Liver (tissue), 9 donors: ENCODE data around the gene LAMA5. TPM values are rescaled to one million over a fixed set of nuclear protein-coding genes. Genes with fewer than 3 reads are reported as not detected.

Experiments used
- DNase-seq: peaks from one replicate; pipeline ENCODE4 v3.0.0-alpha.2; 2017; ENCODE audit warnings: low spot score
- H3K27ac ChIP-seq, 2 donors: one replicate each; pipeline ENCODE4 v1.7.0; 2013; ENCODE audit warnings: inconsistent platforms in 2 of 2, low read length in 2 of 2, control low read depth in 1 of 2, low read depth in 1 of 2, mild to moderate bottlenecking in 1 of 2
- H3K27me3 ChIP-seq, 4 donors: one replicate each; pipeline versions ENCODE4 v1.6.1 to v1.7.0; 2013; ENCODE audit warnings: low read length in 3 of 4, inconsistent platforms in 1 of 4, mild to moderate bottlenecking in 1 of 4, moderate library complexity in 1 of 4; ENCODE audit not compliant: control insufficient read depth in 4 of 4, insufficient read depth in 4 of 4
- H3K36me3 ChIP-seq, 4 donors: one replicate each; pipeline versions ENCODE4 v1.6.1 to v1.7.0; 2013; ENCODE audit warnings: low read length in 3 of 4, mild to moderate bottlenecking in 3 of 4, low read depth in 1 of 4, moderate library complexity in 1 of 4; ENCODE audit not compliant: control insufficient read depth in 4 of 4, insufficient read depth in 3 of 4
- H3K4me1 ChIP-seq, 4 donors: one replicate each; pipeline versions ENCODE4 v1.6.1 to v1.7.0; 2013; ENCODE audit warnings: low read length in 3 of 4, mild to moderate bottlenecking in 3 of 4, moderate library complexity in 1 of 4; ENCODE audit not compliant: control insufficient read depth in 4 of 4, insufficient read depth in 4 of 4
- H3K4me3 ChIP-seq, 3 donors: one replicate each; pipeline versions ENCODE4 v1.6.1 to v1.7.0; 2013; ENCODE audit warnings: low read length in 3 of 3, control low read depth in 1 of 3, low read depth in 1 of 3, mild to moderate bottlenecking in 1 of 3
- H3K9ac ChIP-seq, 2 donors: one replicate each; pipeline ENCODE4 v1.7.0; 2013; ENCODE audit warnings: low read length in 2 of 2, mild to moderate bottlenecking in 2 of 2, moderate library complexity in 2 of 2, control low read depth in 1 of 2, low read depth in 1 of 2
- H3K9me3 ChIP-seq, 4 donors: one replicate each; pipeline versions ENCODE4 v1.6.1 to v1.7.0; 2013; ENCODE audit warnings: low read length in 3 of 4; ENCODE audit not compliant: control insufficient read depth in 4 of 4
- ATF3 ChIP-seq: IDR thresholded peaks from 2 replicates; pipeline ENCODE4 v1.6.1; 2016; ENCODE audit warnings: antibody characterized with exemption
- EGR1 ChIP-seq, 2 donors: IDR thresholded peaks; 2 replicates each; pipeline ENCODE4 v1.6.1; 2016 to 2018; ENCODE audit warnings: antibody characterized with exemption in 2 of 2, low read depth in 2 of 2
- FOXA1 ChIP-seq: IDR thresholded peaks from 2 replicates; pipeline ENCODE4 v1.6.1; 2016; ENCODE audit warnings: antibody characterized with exemption
- FOXA2 ChIP-seq: IDR thresholded peaks from 2 replicates; pipeline ENCODE4 v1.6.1; 2016; ENCODE audit warnings: antibody characterized with exemption
- GABPA ChIP-seq, 2 donors: IDR thresholded peaks in 1 of 2; conservative IDR thresholded peaks in 1 of 2; 2 replicates each; pipeline ENCODE4 v1.6.1; 2016; ENCODE audit warnings: antibody characterized with exemption in 2 of 2, mild to moderate bottlenecking in 1 of 2, moderate library complexity in 1 of 2
- HNF4A ChIP-seq, 2 donors: conservative IDR thresholded peaks; 2 replicates each; pipeline ENCODE4 v1.6.1; 2016; ENCODE audit warnings: antibody characterized with exemption in 2 of 2, mild to moderate bottlenecking in 2 of 2
- HNF4G ChIP-seq: IDR thresholded peaks from 2 replicates; pipeline ENCODE4 v1.6.1; 2016; ENCODE audit warnings: antibody characterized with exemption
- JUND ChIP-seq, 2 donors: IDR thresholded peaks; 2 replicates each; pipeline ENCODE4 v1.6.1; 2016; ENCODE audit warnings: antibody characterized with exemption in 2 of 2
- NR2F2 ChIP-seq: IDR thresholded peaks from 2 replicates; pipeline ENCODE4 v1.6.1; 2016; ENCODE audit warnings: antibody characterized with exemption
- RAD21 ChIP-seq, 2 donors: IDR thresholded peaks; 2 replicates each; pipeline ENCODE4 v1.6.1; 2016; ENCODE audit warnings: antibody characterized with exemption in 2 of 2, mild to moderate bottlenecking in 2 of 2
- RXRA ChIP-seq, 2 donors: IDR thresholded peaks; 2 replicates each; pipeline ENCODE4 v1.6.1; 2017 to 2018; ENCODE audit warnings: antibody characterized with exemption in 2 of 2, mild to moderate bottlenecking in 1 of 2
- SP1 ChIP-seq: IDR thresholded peaks from 2 replicates; pipeline ENCODE4 v1.6.1; 2018; ENCODE audit warnings: antibody characterized with exemption, mild to moderate bottlenecking
- TAF1 ChIP-seq: conservative IDR thresholded peaks from 2 replicates; pipeline ENCODE4 v1.6.1; 2016; ENCODE audit warnings: antibody characterized with exemption, mild to moderate bottlenecking
- YY1 ChIP-seq: IDR thresholded peaks from 2 replicates; pipeline ENCODE4 v1.6.1; 2016; ENCODE audit warnings: antibody characterized with exemption, mild to moderate bottlenecking
- WGBS: extraction: QIAGEN DNeasy Blood & Tissue Kit; methylation state at CpG from one replicate; pipeline ENCODE4 v1.1.7; 2013; 5-methylcytosine and 5-hydroxymethylcytosine counted together
- polyA plus RNA-seq, 2 donors: library from polyadenylated mRNA; stranded (reverse) in 1 of 2; unstranded in 1 of 2; fragments of 200-250 nt in 1 of 2; fragments of >200 nt in 1 of 2; fragmentation: Nextera tagmentation in 1 of 2; extraction: Ambion mirVana in 1 of 2; gene quantifications; one replicate each; pipeline versions ENCODE4 v1.2.1 to v1.2.3, GENCODE V29; 2013 to 2015
- total RNA-seq, 2 donors: library from RNA; depleted of rRNA; stranded (reverse); fragments of >200 nt; gene quantifications; one replicate each; pipeline ENCODE4 v1.2.3, GENCODE V29; 2014
- TF ChIP-seq, protein P1 (sequence below): fragments of 150-350 bp; IDR thresholded peaks from 2 replicates; pipeline ENCODE4 v1.5.1; 2017; ENCODE audit warnings: improper control_type of control experiment, low read depth, low read length; ENCODE audit not compliant: missing input control
- TF ChIP-seq, protein P2 (sequence below): IDR thresholded peaks from 2 replicates; pipeline ENCODE4 v1.6.1; 2016; ENCODE audit warnings: antibody characterized with exemption, mild to moderate bottlenecking
- TF ChIP-seq, protein P3 (sequence below): IDR thresholded peaks from 2 replicates; pipeline ENCODE4 v1.6.1; 2016; ENCODE audit warnings: antibody characterized with exemption
- TF ChIP-seq, protein P4 (sequence below): IDR thresholded peaks from 2 replicates; pipeline ENCODE4 v1.6.1; 2016; ENCODE audit warnings: antibody characterized with exemption
- donor health status: healthy.
- donor health status: healthy.
- donor health status: healthy.
- donor health status: healthy.
- donor health status: healthy.

LAMA5 gene
- total and polyA plus RNA-seq, 4 donors: 3.6 to 40.2 (median 13.7) TPM

DNA sequence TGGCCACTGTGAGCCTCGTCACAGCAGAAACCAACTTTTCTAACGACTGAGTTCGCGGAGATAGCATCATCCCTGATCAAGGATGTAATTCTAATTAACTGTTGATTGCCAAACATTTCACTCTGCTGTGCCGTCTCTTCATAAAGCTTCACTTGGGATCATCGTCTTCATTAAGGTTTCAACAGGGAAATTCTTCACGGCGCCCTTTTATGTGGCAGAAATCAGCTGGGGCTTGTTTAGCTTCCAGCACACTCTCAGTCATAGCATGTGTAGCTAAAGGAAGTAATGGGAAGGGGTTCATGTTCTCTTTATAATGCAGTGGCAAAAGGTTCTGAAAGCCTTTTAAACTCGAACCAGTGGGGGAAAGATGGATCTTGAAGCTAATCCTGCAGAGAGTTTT is 73.2 kb downstream of the LAMA5 start:
- TF ChIP-seq JUND (IDR thresholded peaks at IDR 0.05): no peak
- TF ChIP-seq FOXA1: no peak
- no peak for TF ChIP-seq SP1
- TF ChIP-seq TAF1: no peak
- TF ChIP-seq GABPA (IDR thresholded peaks at IDR 0.05 in 1 of 2, conservative IDR thresholded peaks at IDR 0.05 in 1 of 2): no peak
- no peak for TF ChIP-seq RAD21 (IDR thresholded peaks at IDR 0.05)
- TF ChIP-seq, protein P1, sequence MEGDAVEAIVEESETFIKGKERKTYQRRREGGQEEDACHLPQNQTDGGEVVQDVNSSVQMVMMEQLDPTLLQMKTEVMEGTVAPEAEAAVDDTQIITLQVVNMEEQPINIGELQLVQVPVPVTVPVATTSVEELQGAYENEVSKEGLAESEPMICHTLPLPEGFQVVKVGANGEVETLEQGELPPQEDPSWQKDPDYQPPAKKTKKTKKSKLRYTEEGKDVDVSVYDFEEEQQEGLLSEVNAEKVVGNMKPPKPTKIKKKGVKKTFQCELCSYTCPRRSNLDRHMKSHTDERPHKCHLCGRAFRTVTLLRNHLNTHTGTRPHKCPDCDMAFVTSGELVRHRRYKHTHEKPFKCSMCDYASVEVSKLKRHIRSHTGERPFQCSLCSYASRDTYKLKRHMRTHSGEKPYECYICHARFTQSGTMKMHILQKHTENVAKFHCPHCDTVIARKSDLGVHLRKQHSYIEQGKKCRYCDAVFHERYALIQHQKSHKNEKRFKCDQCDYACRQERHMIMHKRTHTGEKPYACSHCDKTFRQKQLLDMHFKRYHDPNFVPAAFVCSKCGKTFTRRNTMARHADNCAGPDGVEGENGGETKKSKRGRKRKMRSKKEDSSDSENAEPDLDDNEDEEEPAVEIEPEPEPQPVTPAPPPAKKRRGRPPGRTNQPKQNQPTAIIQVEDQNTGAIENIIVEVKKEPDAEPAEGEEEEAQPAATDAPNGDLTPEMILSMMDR: no peak
- TF ChIP-seq, protein P2, sequence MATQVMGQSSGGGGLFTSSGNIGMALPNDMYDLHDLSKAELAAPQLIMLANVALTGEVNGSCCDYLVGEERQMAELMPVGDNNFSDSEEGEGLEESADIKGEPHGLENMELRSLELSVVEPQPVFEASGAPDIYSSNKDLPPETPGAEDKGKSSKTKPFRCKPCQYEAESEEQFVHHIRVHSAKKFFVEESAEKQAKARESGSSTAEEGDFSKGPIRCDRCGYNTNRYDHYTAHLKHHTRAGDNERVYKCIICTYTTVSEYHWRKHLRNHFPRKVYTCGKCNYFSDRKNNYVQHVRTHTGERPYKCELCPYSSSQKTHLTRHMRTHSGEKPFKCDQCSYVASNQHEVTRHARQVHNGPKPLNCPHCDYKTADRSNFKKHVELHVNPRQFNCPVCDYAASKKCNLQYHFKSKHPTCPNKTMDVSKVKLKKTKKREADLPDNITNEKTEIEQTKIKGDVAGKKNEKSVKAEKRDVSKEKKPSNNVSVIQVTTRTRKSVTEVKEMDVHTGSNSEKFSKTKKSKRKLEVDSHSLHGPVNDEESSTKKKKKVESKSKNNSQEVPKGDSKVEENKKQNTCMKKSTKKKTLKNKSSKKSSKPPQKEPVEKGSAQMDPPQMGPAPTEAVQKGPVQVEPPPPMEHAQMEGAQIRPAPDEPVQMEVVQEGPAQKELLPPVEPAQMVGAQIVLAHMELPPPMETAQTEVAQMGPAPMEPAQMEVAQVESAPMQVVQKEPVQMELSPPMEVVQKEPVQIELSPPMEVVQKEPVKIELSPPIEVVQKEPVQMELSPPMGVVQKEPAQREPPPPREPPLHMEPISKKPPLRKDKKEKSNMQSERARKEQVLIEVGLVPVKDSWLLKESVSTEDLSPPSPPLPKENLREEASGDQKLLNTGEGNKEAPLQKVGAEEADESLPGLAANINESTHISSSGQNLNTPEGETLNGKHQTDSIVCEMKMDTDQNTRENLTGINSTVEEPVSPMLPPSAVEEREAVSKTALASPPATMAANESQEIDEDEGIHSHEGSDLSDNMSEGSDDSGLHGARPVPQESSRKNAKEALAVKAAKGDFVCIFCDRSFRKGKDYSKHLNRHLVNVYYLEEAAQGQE: no peak
- TF ChIP-seq EGR1 (IDR thresholded peaks at IDR 0.05; ENCODE audit: low read depth in 2 of 2): no peak
- no peak for TF ChIP-seq RXRA (IDR thresholded peaks at IDR 0.05)
- TF ChIP-seq, protein P3, sequence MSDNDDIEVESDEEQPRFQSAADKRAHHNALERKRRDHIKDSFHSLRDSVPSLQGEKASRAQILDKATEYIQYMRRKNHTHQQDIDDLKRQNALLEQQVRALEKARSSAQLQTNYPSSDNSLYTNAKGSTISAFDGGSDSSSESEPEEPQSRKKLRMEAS: no peak
- no peak for TF ChIP-seq HNF4A (conservative IDR thresholded peaks at IDR 0.05)
- TF ChIP-seq YY1: no peak
- TF ChIP-seq HNF4G: no peak
- TF ChIP-seq NR2F2: no peak
- no peak for TF ChIP-seq ATF3
- TF ChIP-seq, protein P4, sequence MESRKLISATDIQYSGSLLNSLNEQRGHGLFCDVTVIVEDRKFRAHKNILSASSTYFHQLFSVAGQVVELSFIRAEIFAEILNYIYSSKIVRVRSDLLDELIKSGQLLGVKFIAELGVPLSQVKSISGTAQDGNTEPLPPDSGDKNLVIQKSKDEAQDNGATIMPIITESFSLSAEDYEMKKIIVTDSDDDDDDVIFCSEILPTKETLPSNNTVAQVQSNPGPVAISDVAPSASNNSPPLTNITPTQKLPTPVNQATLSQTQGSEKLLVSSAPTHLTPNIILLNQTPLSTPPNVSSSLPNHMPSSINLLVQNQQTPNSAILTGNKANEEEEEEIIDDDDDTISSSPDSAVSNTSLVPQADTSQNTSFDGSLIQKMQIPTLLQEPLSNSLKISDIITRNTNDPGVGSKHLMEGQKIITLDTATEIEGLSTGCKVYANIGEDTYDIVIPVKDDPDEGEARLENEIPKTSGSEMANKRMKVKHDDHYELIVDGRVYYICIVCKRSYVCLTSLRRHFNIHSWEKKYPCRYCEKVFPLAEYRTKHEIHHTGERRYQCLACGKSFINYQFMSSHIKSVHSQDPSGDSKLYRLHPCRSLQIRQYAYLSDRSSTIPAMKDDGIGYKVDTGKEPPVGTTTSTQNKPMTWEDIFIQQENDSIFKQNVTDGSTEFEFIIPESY: no peak
- TF ChIP-seq FOXA2: no peak
- Histone ChIP-seq H3K27ac (no peak overlapping the region), H3K4me1 (peaks cover 8 to 25% (median 22%) of the 10 kb centered on the region in 4 donors), H3K27me3 (no peaks in the 10 kb centered on the region), H3K9me3 (no peaks in the 10 kb centered on the region), H3K36me3 (peaks cover 10 to 47% (median 26%) of the 10 kb centered on the region in 4 donors), H3K9ac (no peak overlapping the region), H3K4me3 (no peak overlapping the region)
- no peak for DNase-seq
- 94% methylated on average over 9 of the region's 9 CpGs for WGBS
